Keratinocyte (primary cell): ENCODE measurements around the gene ASB14. TPM values are rescaled to one million over a fixed set of nuclear protein-coding genes. Genes with fewer than 3 reads are reported as not detected.
A peak's percentile ranks its signal among the peaks of the same experiment; 100 is the strongest.

Source experiments
- DNase-seq: peaks from one replicate; pipeline ENCODE4 v3.0.0-alpha.2; 2011; ENCODE audit warnings: low read depth, missing footprints, low spot score
- FAIRE-seq: peaks from 2 replicates; lab custom pipeline; 2011; peaks lifted over from hg19 to GRCh38; lab: Jason Lieb, UNC
- H2AFZ ChIP-seq: 2 replicates; pipeline ENCODE4 v1.6.0; 2012; ENCODE audit warnings: low read length, control low read depth, inconsistent platforms; ENCODE audit not compliant: control insufficient read depth
- H3K27ac ChIP-seq: 2 replicates; pipeline ENCODE4 v1.5.1; 2011; ENCODE audit warnings: low read length; ENCODE audit not compliant: control insufficient read depth, insufficient read depth
- H3K27me3 ChIP-seq: 3 replicates; pipeline ENCODE4 v1.6.0; 2011; ENCODE audit warnings: low read length; ENCODE audit not compliant: control insufficient read depth, insufficient read depth; ENCODE audit errors: extremely low read depth
- H3K36me3 ChIP-seq, 2 experiments: 2 replicates in 1 of 2; 3 replicates in 1 of 2; pipeline ENCODE4 v1.5.1; 2011; ENCODE audit warnings: low read length in 2 of 2, mild to moderate bottlenecking in 1 of 2; ENCODE audit not compliant: control insufficient read depth in 2 of 2, insufficient read depth in 2 of 2; ENCODE audit errors: extremely low read depth in 1 of 2
- H3K4me1 ChIP-seq: 3 replicates; pipeline ENCODE4 v1.5.1; 2011; ENCODE audit warnings: low read length; ENCODE audit not compliant: control insufficient read depth, insufficient read depth; ENCODE audit errors: extremely low read depth
- H3K4me2 ChIP-seq: 3 replicates; pipeline ENCODE4 v1.6.0; 2011; ENCODE audit warnings: low read depth, low read length; ENCODE audit not compliant: control insufficient read depth, insufficient read depth; ENCODE audit errors: extremely low read depth
- H3K4me3 ChIP-seq, 3 experiments: fragments of 200-600 bp in 1 of 3; sonication (generic) in 1 of 3; 2 replicates in 2 of 3; 3 replicates in 1 of 3; pipeline ENCODE4 v1.5.1; 2011 to 2016; ENCODE audit warnings: low read length in 3 of 3, mild to moderate bottlenecking in 3 of 3, control low read depth in 2 of 3, inconsistent platforms in 1 of 3, low read depth in 1 of 3, mixed read lengths in 1 of 3, mixed run types in 1 of 3, moderate library complexity in 1 of 3; ENCODE audit not compliant: control insufficient read depth in 2 of 3, insufficient read depth in 2 of 3; ENCODE audit errors: extremely low read depth in 1 of 3
- H3K79me2 ChIP-seq: 2 replicates; pipeline ENCODE4 v1.6.0; 2012; ENCODE audit warnings: low read length; ENCODE audit not compliant: control insufficient read depth, insufficient read depth
- H3K9ac ChIP-seq: 3 replicates; pipeline ENCODE4 v1.6.0; 2011; ENCODE audit warnings: low read length; ENCODE audit not compliant: control insufficient read depth, insufficient read depth; ENCODE audit errors: extremely low read depth
- H3K9me1 ChIP-seq: 3 replicates; pipeline ENCODE4 v1.6.0; 2011; ENCODE audit warnings: low read length; ENCODE audit not compliant: control insufficient read depth, insufficient read depth; ENCODE audit errors: extremely low read depth
- H3K9me3 ChIP-seq: 2 replicates; pipeline ENCODE4 v1.5.1; 2012; ENCODE audit warnings: low read depth, low read length; ENCODE audit not compliant: control insufficient read depth
- H4K20me1 ChIP-seq: 3 replicates; pipeline ENCODE4 v1.6.0; 2011; ENCODE audit warnings: low read length; ENCODE audit not compliant: control insufficient read depth, insufficient read depth; ENCODE audit errors: extremely low read depth
- EZH2 ChIP-seq: IDR thresholded peaks from one replicate; pipeline ENCODE4 v1.6.1; 2012; ENCODE audit warnings: inconsistent platforms, mild to moderate bottlenecking, low read length, moderate library complexity
- dilution Hi-C: fragments of 300-500 bp; cut with MboI; formaldehyde crosslinking; loops from one replicate; pipeline ENCODE4 v1.7.0; 2020; ENCODE audit warnings: low sequenced_read_pairs; ENCODE audit not compliant: extremely low pct_ligation_motif_present
- polyA plus RNA-seq, 5 experiments: library from polyadenylated mRNA; depleted of rRNA in 3 of 5; stranded (reverse) in 3 of 5; stranded (forward) in 1 of 5; unstranded in 1 of 5; fragments of >200 nt; gene quantifications; 1 replicate in 1 of 5; 2 replicates in 3 of 5; 3 replicates in 1 of 5; pipeline versions ENCODE4 v1.2.1 to v1.2.3, GENCODE V29; 2011 to 2012; ENCODE audit warnings: missing spikeins in 2 of 5, low read depth in 1 of 5, low replicate concordance in 1 of 5
- TF ChIP-seq, protein P1 (sequence below), 3 experiments: IDR thresholded peaks in 1 of 3; conservative IDR thresholded peaks in 1 of 3; optimal IDR thresholded peaks in 1 of 3; 2 replicates in 2 of 3; 3 replicates in 1 of 3; pipeline versions ENCODE3 to v1.5.1; 2011; ENCODE audit warnings: low read length in 3 of 3, mild to moderate bottlenecking in 3 of 3, moderate library complexity in 2 of 3, control low read depth in 1 of 3, inconsistent platforms in 1 of 3; ENCODE audit not compliant: insufficient read depth in 2 of 3; ENCODE audit errors: extremely low read depth in 1 of 3

ASB14 gene
- polyA plus RNA-seq, 1 donor (not counting 4 experiments of a cell fraction or from before 2014, with no cell fraction given), result not detected

DNA sequence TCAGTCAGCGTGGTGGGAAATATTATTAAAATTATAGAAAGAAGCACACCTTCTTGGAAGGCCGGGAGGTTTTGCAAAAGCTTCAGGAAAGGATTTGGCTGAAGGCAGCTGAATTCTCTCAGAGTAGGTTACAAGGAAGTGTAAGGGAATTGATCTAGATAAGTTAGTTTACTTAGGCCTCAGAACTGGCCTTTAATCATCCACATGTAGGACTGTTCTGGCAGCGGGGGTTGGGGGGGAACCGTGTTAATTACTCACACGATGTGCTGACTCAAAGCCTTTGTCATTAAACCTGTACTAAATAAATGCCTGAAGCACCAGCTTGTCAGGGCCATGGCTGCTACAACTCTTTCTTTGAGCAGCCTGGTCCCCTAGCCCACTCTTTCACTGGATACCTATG lies 12.8 kb downstream of the ASB14 start:
- H3K27ac ChIP-seq, result no peak overlapping the region
- no peak overlapping the region for H3K4me3 ChIP-seq
- no peaks in the 10 kb centered on the region for H3K27me3 ChIP-seq
- H3K4me1 ChIP-seq, result no peaks in the 10 kb centered on the region
- H3K4me2 ChIP-seq, result no peak overlapping the region
- H3K9ac ChIP-seq, result no peak overlapping the region
- dilution Hi-C loops, result no loop called here
- H3K36me3 ChIP-seq, result no peaks in the 10 kb centered on the region
- no peaks in the 10 kb centered on the region for H4K20me1 ChIP-seq
- H3K79me2 ChIP-seq, result no peaks in the 10 kb centered on the region
- FAIRE-seq, result no peak
- H2AFZ ChIP-seq, result no peak overlapping the region
- no peak for DNase-seq
- TF ChIP-seq, protein P1, sequence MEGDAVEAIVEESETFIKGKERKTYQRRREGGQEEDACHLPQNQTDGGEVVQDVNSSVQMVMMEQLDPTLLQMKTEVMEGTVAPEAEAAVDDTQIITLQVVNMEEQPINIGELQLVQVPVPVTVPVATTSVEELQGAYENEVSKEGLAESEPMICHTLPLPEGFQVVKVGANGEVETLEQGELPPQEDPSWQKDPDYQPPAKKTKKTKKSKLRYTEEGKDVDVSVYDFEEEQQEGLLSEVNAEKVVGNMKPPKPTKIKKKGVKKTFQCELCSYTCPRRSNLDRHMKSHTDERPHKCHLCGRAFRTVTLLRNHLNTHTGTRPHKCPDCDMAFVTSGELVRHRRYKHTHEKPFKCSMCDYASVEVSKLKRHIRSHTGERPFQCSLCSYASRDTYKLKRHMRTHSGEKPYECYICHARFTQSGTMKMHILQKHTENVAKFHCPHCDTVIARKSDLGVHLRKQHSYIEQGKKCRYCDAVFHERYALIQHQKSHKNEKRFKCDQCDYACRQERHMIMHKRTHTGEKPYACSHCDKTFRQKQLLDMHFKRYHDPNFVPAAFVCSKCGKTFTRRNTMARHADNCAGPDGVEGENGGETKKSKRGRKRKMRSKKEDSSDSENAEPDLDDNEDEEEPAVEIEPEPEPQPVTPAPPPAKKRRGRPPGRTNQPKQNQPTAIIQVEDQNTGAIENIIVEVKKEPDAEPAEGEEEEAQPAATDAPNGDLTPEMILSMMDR (optimal IDR thresholded peaks at IDR 0.05 in 1 of 3, IDR thresholded peaks at IDR 0.05 in 1 of 3, conservative IDR thresholded peaks at IDR 0.05 in 1 of 3; ENCODE audit: extremely low read depth in 1 of 3, insufficient read depth in 2 of 3, low read length in 3 of 3), result no peak
- TF ChIP-seq EZH2, result no peak
- no peaks in the 10 kb centered on the region for H3K9me1 ChIP-seq
- no peaks in the 10 kb centered on the region for H3K9me3 ChIP-seq

GRCh38 chr3:57278237-57278636 lies 14.2 kb downstream of the ASB14 start:
- H3K4me1 ChIP-seq, result no peaks in the 10 kb centered on the region
- dilution Hi-C loops, result no loop called here
- no peak for DNase-seq

More at GRCh38 chr3:57278237-57278636, 14.2 kb downstream of the ASB14 start:
- H4K20me1 ChIP-seq, result no peaks in the 10 kb centered on the region
- no peaks in the 10 kb centered on the region for H3K36me3 ChIP-seq
- H2AFZ ChIP-seq, result no peak overlapping the region
- no peak overlapping the region for H3K4me2 ChIP-seq
- H3K27me3 ChIP-seq, result no peaks in the 10 kb centered on the region
- no peaks in the 10 kb centered on the region for H3K9me1 ChIP-seq
- TF ChIP-seq, protein P1 (optimal IDR thresholded peaks at IDR 0.05 in 1 of 3, IDR thresholded peaks at IDR 0.05 in 1 of 3, conservative IDR thresholded peaks at IDR 0.05 in 1 of 3; ENCODE audit: extremely low read depth in 1 of 3, insufficient read depth in 2 of 3, low read length in 3 of 3), result no peak
- TF ChIP-seq EZH2, result no peak
- H3K9ac ChIP-seq, result no peak overlapping the region
- no peak overlapping the region for H3K27ac ChIP-seq
- H3K4me3 ChIP-seq, result no peak overlapping the region
- peak; percentile 17 for FAIRE-seq
- H3K9me3 ChIP-seq, result no peaks in the 10 kb centered on the region
- H3K79me2 ChIP-seq, result no peaks in the 10 kb centered on the region
